ENCODE data around the gene ITPA.

ITPA gene

GRCh38 chr20:3244613-3245012 is 35.3 kb downstream of the ITPA start:
- no peak for DNase-seq (ENCODE audit: low read depth)

- no peak for DNase-seq (ENCODE audit: low read depth)
Observed at GRCh38 chr20:3245156-3245555, 35.9 kb downstream of the ITPA start.

GRCh38 chr20:3245711-3246110 is 36.4 kb downstream of the ITPA start:
- no peak for DNase-seq (ENCODE audit: low read depth)

- no peak for DNase-seq (ENCODE audit: low read depth)
Observed at GRCh38 chr20:3246682-3247081, 37.4 kb downstream of the ITPA start.

- no peak for DNase-seq (ENCODE audit: low read depth)
Observed at GRCh38 chr20:3247638-3248037, 38.3 kb downstream of the ITPA start.

- no peak for DNase-seq (ENCODE audit: low read depth)
Observed at GRCh38 chr20:3248167-3248992, 39.1 kb downstream of the ITPA start.

- no peak for DNase-seq (ENCODE audit: low read depth)
Observed at GRCh38 chr20:3248993-3249347, 39.7 kb downstream of the ITPA start.

- DNase-seq (ENCODE audit: low read depth) = no peak
Observed at GRCh38 chr20:3250091-3250504, 40.8 kb downstream of the ITPA start.

GRCh38 chr20:3251806-3252205 is 42.5 kb downstream of the ITPA start:
- DNase-seq (ENCODE audit: low read depth) = no peak

GRCh38 chr20:3255728-3256127 is 46.4 kb downstream of the ITPA start:
- DNase-seq (ENCODE audit: low read depth) = no peak

GRCh38 chr20:3258429-3258828 is 49.1 kb downstream of the ITPA start:
- no peak for DNase-seq (ENCODE audit: low read depth)

- DNase-seq (ENCODE audit: low read depth) = no peak
Observed at GRCh38 chr20:3262566-3262965, 53.3 kb downstream of the ITPA start.

GRCh38 chr20:3270051-3270450 is 60.8 kb downstream of the ITPA start:
- no peak for DNase-seq (ENCODE audit: low read depth)

- no peak for DNase-seq (ENCODE audit: low read depth)
Observed at GRCh38 chr20:3273371-3273770, 64.1 kb downstream of the ITPA start.

Measured in stromal cell of bone marrow (primary cell).